Upper lobe of right lung (tissue), 1 donor: ENCODE results near the gene CCDC167. TPM values are rescaled to one million over a fixed set of nuclear protein-coding genes. Genes with fewer than 3 reads are reported as not detected.

Experiments
- ATAC-seq: fragments of 200-7000 bp; cut with Tn5 transposase; one replicate; pipeline ENCODE4 v1.9.1; 2020; ENCODE audit warnings: mild to moderate bottlenecking, moderate library complexity
- DNase-seq: peaks from one replicate; pipeline ENCODE4 v3.0.0-alpha.2; 2020
- H3K27ac ChIP-seq: fragments of 200-600 bp; one replicate; pipeline ENCODE4 v1.8.0; 2022
- H3K27me3 ChIP-seq: fragments of 200-600 bp; one replicate; pipeline ENCODE4 v1.8.0; 2022; ENCODE audit warnings: mild to moderate bottlenecking
- H3K36me3 ChIP-seq: fragments of 200-600 bp; one replicate; pipeline ENCODE4 v1.8.0; 2022
- H3K4me1 ChIP-seq: fragments of 200-600 bp; one replicate; pipeline ENCODE4 v1.8.0; 2022
- H3K4me3 ChIP-seq: fragments of 200-600 bp; one replicate; pipeline ENCODE4 v1.8.0; 2022; ENCODE audit warnings: mild to moderate bottlenecking
- H3K9me3 ChIP-seq: fragments of 200-600 bp; one replicate; pipeline ENCODE4 v1.8.0; 2022
- intact Hi-C: fragments of 100-400 bp; cut with DNase I; formaldehyde crosslinking; loops from one replicate; pipeline ENCODE4 v1.11.0; 2022
- total RNA-seq: library from RNA; stranded (reverse); fragmentation: NEBNext Ultra II Directional; extraction: Animal tissue kit (Norgen Biotek cat#: 25700); gene quantifications from one replicate; pipeline ENCODE4 v1.2.1, GENCODE V29; 2021
- TF ChIP-seq, protein P1 (sequence below): fragments of 200-600 bp; IDR thresholded peaks from one replicate; pipeline ENCODE4 v1.8.0; 2022; ENCODE audit warnings: antibody characterized with exemption
- donor health status: DM: no; HTN: yes; CAD: no; lungs with severe emphysema.

Gene CCDC167
- total RNA-seq, 1 donor from 2014 or later: 12.9 TPM

- DNase-seq (no peak), ATAC-seq (no peak)
- no peak overlapping the region for H3K4me3 ChIP-seq
- no peak overlapping the region for H3K27ac ChIP-seq
- TF ChIP-seq, protein P1, sequence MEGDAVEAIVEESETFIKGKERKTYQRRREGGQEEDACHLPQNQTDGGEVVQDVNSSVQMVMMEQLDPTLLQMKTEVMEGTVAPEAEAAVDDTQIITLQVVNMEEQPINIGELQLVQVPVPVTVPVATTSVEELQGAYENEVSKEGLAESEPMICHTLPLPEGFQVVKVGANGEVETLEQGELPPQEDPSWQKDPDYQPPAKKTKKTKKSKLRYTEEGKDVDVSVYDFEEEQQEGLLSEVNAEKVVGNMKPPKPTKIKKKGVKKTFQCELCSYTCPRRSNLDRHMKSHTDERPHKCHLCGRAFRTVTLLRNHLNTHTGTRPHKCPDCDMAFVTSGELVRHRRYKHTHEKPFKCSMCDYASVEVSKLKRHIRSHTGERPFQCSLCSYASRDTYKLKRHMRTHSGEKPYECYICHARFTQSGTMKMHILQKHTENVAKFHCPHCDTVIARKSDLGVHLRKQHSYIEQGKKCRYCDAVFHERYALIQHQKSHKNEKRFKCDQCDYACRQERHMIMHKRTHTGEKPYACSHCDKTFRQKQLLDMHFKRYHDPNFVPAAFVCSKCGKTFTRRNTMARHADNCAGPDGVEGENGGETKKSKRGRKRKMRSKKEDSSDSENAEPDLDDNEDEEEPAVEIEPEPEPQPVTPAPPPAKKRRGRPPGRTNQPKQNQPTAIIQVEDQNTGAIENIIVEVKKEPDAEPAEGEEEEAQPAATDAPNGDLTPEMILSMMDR: no peak
- H3K4me1 ChIP-seq: no peaks in the 10 kb centered on the region
- no peaks in the 10 kb centered on the region for H3K9me3 ChIP-seq
- intact Hi-C loops: no loop called here
- H3K27me3 ChIP-seq: peaks cover 6% of the 10 kb centered on the region
- H3K36me3 ChIP-seq: no peaks in the 10 kb centered on the region
Measured at GRCh38 chr6:37544530-37544929, 44.8 kb upstream of the CCDC167 start.

DNA sequence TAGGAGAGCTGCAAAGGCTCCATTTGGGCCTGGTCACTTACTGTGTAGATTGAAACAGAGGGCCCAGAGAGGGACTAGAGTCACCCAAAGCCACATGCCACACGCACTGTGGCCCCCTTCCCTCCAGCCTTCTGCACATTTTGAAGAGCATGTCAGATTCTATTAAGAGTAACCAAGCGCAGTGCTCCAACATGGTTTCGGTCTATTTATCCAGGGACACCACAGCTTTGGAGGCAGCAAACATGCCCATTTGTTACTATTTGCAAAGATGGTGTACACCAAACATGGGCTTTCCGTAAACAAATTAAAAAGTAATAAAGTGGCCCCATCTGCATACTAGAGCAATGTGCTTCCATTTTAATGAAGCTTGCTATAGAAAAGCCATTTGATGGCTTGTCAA is 43.7 kb upstream of the CCDC167 start:
- H3K4me3 ChIP-seq: no peak overlapping the region
- ATAC-seq (no peak), DNase-seq (no peak)
- TF ChIP-seq, protein P1: no peak
- intact Hi-C loops: no loop called here
- H3K36me3 ChIP-seq: no peaks in the 10 kb centered on the region
- no peaks in the 10 kb centered on the region for H3K4me1 ChIP-seq
- peaks cover 2% of the 10 kb centered on the region for H3K27me3 ChIP-seq
- no peak overlapping the region for H3K27ac ChIP-seq
- H3K9me3 ChIP-seq: no peaks in the 10 kb centered on the region

GRCh38 chr6:37541346-37541745 is 41.7 kb upstream of the CCDC167 start:
- Histone ChIP-seq H3K4me3 (no peak overlapping the region), H3K9me3 (no peaks in the 10 kb centered on the region), H3K4me1 (peaks cover 3% of the 10 kb centered on the region), H3K27me3 (peaks cover 17% of the 10 kb centered on the region), H3K27ac (no peak overlapping the region), H3K36me3 (no peaks in the 10 kb centered on the region)
- no peak for ATAC-seq
- TF ChIP-seq, protein P1: no peak
- intact Hi-C loops: no loop called here
- no peak for DNase-seq

DNA sequence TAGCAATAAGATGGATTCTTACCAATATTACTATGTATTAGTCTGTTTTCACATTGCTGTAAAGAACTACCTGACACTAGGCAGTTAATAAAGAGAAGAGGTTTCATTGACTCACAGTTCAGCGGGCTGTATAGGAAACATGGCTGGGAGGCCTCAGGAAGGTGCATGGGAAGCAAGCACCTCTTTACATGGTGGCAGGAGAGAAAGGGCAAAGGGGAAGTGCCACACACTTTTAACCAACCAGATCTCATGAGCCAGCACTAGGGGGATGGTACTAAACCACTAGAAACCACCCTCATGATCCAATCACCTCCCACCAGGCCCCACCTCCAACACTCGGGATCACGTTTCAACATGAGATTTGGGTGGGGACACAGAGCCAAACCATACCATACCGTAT is 40.7 kb upstream of the CCDC167 start:
- Histone ChIP-seq H3K9me3 (no peaks in the 10 kb centered on the region), H3K4me1 (peaks cover 12% of the 10 kb centered on the region), H3K4me3 (no peak overlapping the region), H3K27ac (no peak overlapping the region), H3K36me3 (no peaks in the 10 kb centered on the region), H3K27me3 (peaks cover 26% of the 10 kb centered on the region)
- TF ChIP-seq, protein P1: no peak
- no peak for DNase-seq
- no peak for ATAC-seq
- intact Hi-C loops: no loop called here

DNA sequence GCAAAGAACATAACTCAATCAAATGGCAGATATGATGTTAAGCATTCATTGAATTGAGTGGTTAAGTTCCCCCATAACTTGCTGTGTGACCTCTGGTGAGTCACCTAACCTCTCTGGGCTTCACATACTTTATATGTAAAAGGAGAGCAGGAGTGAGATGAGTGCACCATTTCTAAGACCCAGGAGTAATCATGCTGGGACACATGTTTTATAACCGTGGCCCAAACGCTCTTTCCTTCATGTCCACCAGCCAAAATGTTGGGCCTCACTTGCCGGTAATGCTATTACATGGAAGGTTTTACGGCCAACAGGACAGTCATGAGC is 40.3 kb upstream of the CCDC167 start:
- Histone ChIP-seq H3K4me1 (peaks cover 12% of the 10 kb centered on the region), H3K4me3 (no peak overlapping the region), H3K27me3 (peaks cover 30% of the 10 kb centered on the region), H3K36me3 (no peaks in the 10 kb centered on the region), H3K9me3 (no peaks in the 10 kb centered on the region), H3K27ac (no peak overlapping the region)
- intact Hi-C loops: no loop called here
- DNase-seq (no peak), ATAC-seq (no peak)
- TF ChIP-seq, protein P1: no peak
